Trophoblast cell (in vitro differentiated cells and primary cell): ENCODE data around the gene SULT4A1.

Source experiments
- DNase-seq, 2 donors: peaks; one replicate each; pipeline ENCODE4 v3.0.0-alpha.2; 2016
- H2AFZ ChIP-seq: 2 replicates; pipeline ENCODE4 v1.6.1; 2013; ENCODE audit warnings: low read length, moderate library complexity, mild to moderate bottlenecking; ENCODE audit not compliant: insufficient read depth, poor library complexity
- H2AK5ac ChIP-seq: 2 replicates; pipeline ENCODE4 v1.6.1; 2013; ENCODE audit warnings: mild to moderate bottlenecking, low read length
- H2BK120ac ChIP-seq: 2 replicates; pipeline ENCODE4 v1.6.1; 2013; ENCODE audit warnings: low read length, mild to moderate bottlenecking, moderate library complexity; ENCODE audit not compliant: insufficient read depth, poor library complexity
- H2BK12ac ChIP-seq: 2 replicates; pipeline ENCODE4 v1.6.1; 2013; ENCODE audit warnings: mild to moderate bottlenecking, low read length, moderate library complexity
- H2BK5ac ChIP-seq: 2 replicates; pipeline ENCODE4 v1.6.1; 2013; ENCODE audit warnings: low read length, low read depth, moderate library complexity, mild to moderate bottlenecking; ENCODE audit not compliant: poor library complexity
- H3K14ac ChIP-seq: 2 replicates; pipeline ENCODE4 v1.6.1; 2013; ENCODE audit warnings: mild to moderate bottlenecking, low read length
- H3K18ac ChIP-seq: 2 replicates; pipeline ENCODE4 v1.6.1; 2013; ENCODE audit warnings: mild to moderate bottlenecking, low read length
- H3K23ac ChIP-seq: 2 replicates; pipeline ENCODE4 v1.6.1; 2013; ENCODE audit warnings: low read length
- H3K27ac ChIP-seq: 2 replicates; pipeline ENCODE4 v1.5.1; 2013; ENCODE audit warnings: low read depth, mild to moderate bottlenecking, inconsistent platforms, low read length, moderate library complexity
- H3K27me3 ChIP-seq: 2 replicates; pipeline ENCODE4 v1.6.1; 2013; ENCODE audit warnings: inconsistent platforms, mild to moderate bottlenecking, low read length, moderate library complexity; ENCODE audit not compliant: insufficient read depth
- H3K36me3 ChIP-seq, 2 experiments: 1 replicate in 1 of 2; 2 replicates in 1 of 2; pipeline ENCODE4 v1.6.1; 2013; ENCODE audit warnings: low read length in 2 of 2, mild to moderate bottlenecking in 2 of 2, moderate library complexity in 1 of 2; ENCODE audit not compliant: insufficient read depth in 2 of 2, control insufficient read depth in 1 of 2
- H3K4ac ChIP-seq: 2 replicates; pipeline ENCODE4 v1.6.1; 2013; ENCODE audit warnings: low read depth, mild to moderate bottlenecking, low read length, moderate library complexity
- H3K4me1 ChIP-seq, 2 experiments: 1 replicate in 1 of 2; 2 replicates in 1 of 2; pipeline ENCODE4 v1.6.1; 2013; ENCODE audit warnings: low read length in 2 of 2, mild to moderate bottlenecking in 2 of 2, moderate library complexity in 1 of 2; ENCODE audit not compliant: insufficient read depth in 2 of 2, control insufficient read depth in 1 of 2
- H3K4me2 ChIP-seq: 2 replicates; pipeline ENCODE4 v1.6.1; 2013; ENCODE audit warnings: inconsistent platforms, mild to moderate bottlenecking, low read length, moderate library complexity
- H3K4me3 ChIP-seq: 2 replicates; pipeline ENCODE4 v1.5.1; 2013; ENCODE audit warnings: mild to moderate bottlenecking, low read depth, low read length, inconsistent platforms
- H3K79me1 ChIP-seq: one replicate; pipeline ENCODE4 v1.6.1; 2013; ENCODE audit warnings: low read length
- H3K79me2 ChIP-seq: 2 replicates; pipeline ENCODE4 v1.6.1; 2013; ENCODE audit warnings: low read length, mild to moderate bottlenecking; ENCODE audit not compliant: control insufficient read depth, insufficient read depth, poor library complexity
- H3K9ac ChIP-seq: 2 replicates; pipeline ENCODE4 v1.6.1; 2013; ENCODE audit warnings: mild to moderate bottlenecking, low read length
- H3K9me3 ChIP-seq: 2 replicates; pipeline ENCODE4 v1.6.1; 2013; ENCODE audit warnings: low read depth, mild to moderate bottlenecking, control low read depth, inconsistent platforms, low read length; ENCODE audit not compliant: insufficient read depth
- H4K12ac ChIP-seq: 2 replicates; pipeline ENCODE4 v1.6.1; 2013; ENCODE audit warnings: low read depth, mild to moderate bottlenecking, low read length, moderate library complexity
- H4K8ac ChIP-seq: 2 replicates; pipeline ENCODE4 v1.6.1; 2013; ENCODE audit warnings: low read depth, mild to moderate bottlenecking, low read length, moderate library complexity
- H4K91ac ChIP-seq: one replicate; pipeline ENCODE4 v1.6.1; 2013; ENCODE audit warnings: low read depth, mild to moderate bottlenecking, low read length, moderate library complexity
- WGBS: extraction: QIAGEN DNeasy Blood & Tissue Kit; methylation state at CpG from one replicate; pipeline ENCODE4 v1.1.7; 2013; ENCODE audit warnings: missing lambda C conversion rate; ENCODE audit not compliant: insufficient read length, insufficient coverage; ENCODE audit errors: extremely low coverage; 5-methylcytosine and 5-hydroxymethylcytosine counted together

Gene SULT4A1

DNA sequence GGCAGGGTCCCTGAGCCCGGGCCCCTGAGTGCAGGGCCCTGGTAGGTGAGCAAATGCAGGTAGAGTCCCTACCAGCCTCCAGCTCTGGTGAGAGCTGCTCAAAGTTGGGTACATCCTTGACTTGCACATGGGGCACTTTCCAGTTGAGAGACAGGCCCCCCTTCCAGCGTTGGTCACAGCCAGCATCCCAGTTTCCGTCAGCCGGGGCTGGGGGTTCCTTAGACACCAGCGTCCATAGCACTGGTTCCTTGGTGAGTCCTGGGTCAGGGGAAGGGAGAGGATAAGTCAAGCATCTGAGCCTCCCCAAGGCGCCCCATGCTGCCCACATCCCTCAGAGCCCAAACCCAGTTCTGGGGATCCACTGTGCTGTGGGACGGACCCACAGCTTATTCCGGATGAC is 23.9 kb upstream of the SULT4A1 start:
- no peak for DNase-seq
- no peaks in the 10 kb centered on the region for H3K79me1 ChIP-seq
- no peak overlapping the region for H2BK5ac ChIP-seq
- H3K4me2 ChIP-seq = no peak overlapping the region
- H3K9ac ChIP-seq = no peak overlapping the region
- no peak overlapping the region for H3K14ac ChIP-seq
- H2AK5ac ChIP-seq = no peak overlapping the region
- WGBS = no CpG with 5 or more reads among the region's 8 CpGs
- peaks cover 9% of the 10 kb centered on the region for H3K27me3 ChIP-seq
- no peak overlapping the region for H2AFZ ChIP-seq
- no peaks in the 10 kb centered on the region for H3K4me1 ChIP-seq
- no peak overlapping the region for H2BK120ac ChIP-seq
- no peak overlapping the region for H2BK12ac ChIP-seq
- H4K91ac ChIP-seq = no peak overlapping the region
- no peaks in the 10 kb centered on the region for H3K36me3 ChIP-seq
- no peak overlapping the region for H3K4ac ChIP-seq
- no peak overlapping the region for H4K8ac ChIP-seq
- H3K23ac ChIP-seq = no peak overlapping the region
- H3K9me3 ChIP-seq = no peaks in the 10 kb centered on the region
- no peak overlapping the region for H4K12ac ChIP-seq
- H3K27ac ChIP-seq = no peak overlapping the region
- H3K79me2 ChIP-seq = no peaks in the 10 kb centered on the region
- no peak overlapping the region for H3K4me3 ChIP-seq
- H3K18ac ChIP-seq = no peak overlapping the region

DNA sequence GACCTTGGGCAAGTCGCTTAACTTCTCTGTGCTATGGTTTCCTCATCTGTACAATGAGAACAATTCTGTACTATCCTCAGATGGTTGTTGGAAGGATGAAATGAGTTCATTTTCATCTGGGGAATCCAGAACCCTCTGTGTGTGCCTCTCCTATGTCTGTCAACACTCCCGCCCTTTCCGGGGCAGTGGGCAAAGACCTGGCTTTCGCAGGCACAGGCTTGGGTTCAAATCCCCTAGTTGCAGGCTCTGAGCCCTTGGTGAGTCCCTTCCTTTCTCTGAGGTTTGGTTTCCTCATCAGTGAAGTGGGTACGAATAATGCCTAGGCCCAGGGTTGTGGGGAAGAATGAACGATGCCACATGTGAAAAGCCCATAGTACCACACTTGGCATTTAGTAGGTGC is 23.5 kb upstream of the SULT4A1 start:
- WGBS = no CpG with 5 or more reads among the region's 6 CpGs
- no peak overlapping the region for H3K4me3 ChIP-seq
- no peaks in the 10 kb centered on the region for H3K79me1 ChIP-seq
- H4K8ac ChIP-seq = no peak overlapping the region
- no peak overlapping the region for H2BK120ac ChIP-seq
- H3K9me3 ChIP-seq = no peaks in the 10 kb centered on the region
- H4K91ac ChIP-seq = no peak overlapping the region
- no peak overlapping the region for H4K12ac ChIP-seq
- H3K27me3 ChIP-seq = peaks cover 4% of the 10 kb centered on the region
- no peaks in the 10 kb centered on the region for H3K79me2 ChIP-seq
- H2AFZ ChIP-seq = no peak overlapping the region
- no peak for DNase-seq
- no peak overlapping the region for H3K9ac ChIP-seq
- no peaks in the 10 kb centered on the region for H3K4me1 ChIP-seq
- no peak overlapping the region for H2BK12ac ChIP-seq
- H2BK5ac ChIP-seq = no peak overlapping the region
- H3K14ac ChIP-seq = no peak overlapping the region
- no peaks in the 10 kb centered on the region for H3K36me3 ChIP-seq
- no peak overlapping the region for H3K27ac ChIP-seq
- H3K4ac ChIP-seq = no peak overlapping the region
- H2AK5ac ChIP-seq = no peak overlapping the region
- no peak overlapping the region for H3K23ac ChIP-seq
- H3K4me2 ChIP-seq = no peak overlapping the region
- H3K18ac ChIP-seq = no peak overlapping the region

DNA sequence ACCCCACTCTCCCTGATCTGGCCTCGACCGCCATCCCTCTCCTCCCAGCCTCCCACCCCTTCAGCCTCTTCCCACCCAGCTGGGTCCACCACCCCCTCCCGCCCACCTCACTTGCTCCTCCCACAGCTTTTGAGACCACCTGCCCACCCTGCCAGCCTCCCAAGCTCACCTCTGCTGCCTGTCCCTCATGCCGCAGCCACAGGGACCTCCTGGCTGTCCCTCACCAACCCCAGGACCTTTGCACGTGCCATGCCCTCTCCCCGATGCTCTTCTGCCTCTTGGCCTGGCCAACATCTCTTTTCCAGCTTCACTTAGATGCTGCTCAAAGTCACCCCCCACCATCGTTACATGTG is 23.0 kb upstream of the SULT4A1 start:
- Histone ChIP-seq H3K36me3 (no peaks in the 10 kb centered on the region), H3K4me1 (no peaks in the 10 kb centered on the region), H3K27me3 (no peaks in the 10 kb centered on the region), H2BK12ac (no peak overlapping the region), H3K18ac (no peak overlapping the region), H4K8ac (no peak overlapping the region), H3K4me3 (no peak overlapping the region), H3K4ac (no peak overlapping the region), H3K79me2 (no peaks in the 10 kb centered on the region), H3K14ac (no peak overlapping the region), H4K91ac (no peak overlapping the region), H3K9me3 (no peaks in the 10 kb centered on the region), H2AK5ac (no peak overlapping the region), H3K23ac (no peak overlapping the region), H2BK120ac (no peak overlapping the region), H3K27ac (no peak overlapping the region), H2AFZ (no peak overlapping the region), H3K9ac (no peak overlapping the region), H3K79me1 (no peaks in the 10 kb centered on the region), H3K4me2 (no peak overlapping the region), H2BK5ac (no peak overlapping the region), H4K12ac (no peak overlapping the region)
- no CpG with 5 or more reads among the region's 7 CpGs for WGBS
- no peak for DNase-seq

DNA sequence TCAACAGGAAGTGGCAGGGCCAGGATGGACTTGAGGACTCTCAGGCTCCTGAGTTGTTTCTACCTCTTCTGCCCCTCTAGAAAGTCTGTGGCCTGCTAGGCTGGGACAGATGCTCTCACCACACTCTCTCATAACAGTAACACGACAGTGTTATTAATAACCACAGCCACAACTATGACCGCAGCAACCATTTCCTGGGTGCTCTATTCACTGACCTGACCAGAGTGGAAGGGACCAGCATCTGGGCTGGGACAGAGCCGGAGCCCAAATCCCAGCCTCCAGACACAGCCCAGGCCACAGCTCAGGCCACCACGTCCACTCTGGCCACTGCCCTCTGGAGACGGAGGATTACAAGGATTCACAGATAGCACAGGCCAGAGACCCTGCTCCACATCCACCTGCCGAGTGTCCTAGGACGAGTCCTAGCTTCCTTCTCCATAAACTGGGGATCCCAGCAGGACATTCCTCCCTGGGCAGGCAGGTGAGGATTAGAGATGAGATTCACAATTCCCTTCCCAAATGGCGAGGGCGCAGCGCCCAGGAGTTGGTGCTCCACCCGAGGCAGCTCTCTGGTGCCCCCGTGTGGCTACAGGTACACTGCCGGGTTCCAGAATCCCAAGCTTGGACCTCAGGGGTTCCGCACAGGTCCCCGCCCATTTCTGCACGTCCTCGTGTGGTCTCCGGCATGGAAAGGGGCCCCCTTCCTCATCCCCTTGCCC is 22.4 kb upstream of the SULT4A1 start:
- H3K9me3 ChIP-seq = no peaks in the 10 kb centered on the region
- no peak overlapping the region for H4K91ac ChIP-seq
- no peak overlapping the region for H3K4me3 ChIP-seq
- H3K23ac ChIP-seq = no peak overlapping the region
- no peak overlapping the region for H2AK5ac ChIP-seq
- no peaks in the 10 kb centered on the region for H3K27me3 ChIP-seq
- no peak overlapping the region for H3K27ac ChIP-seq
- H2BK12ac ChIP-seq = no peak overlapping the region
- no peak overlapping the region for H4K12ac ChIP-seq
- H3K79me1 ChIP-seq = no peaks in the 10 kb centered on the region
- H3K4ac ChIP-seq = no peak overlapping the region
- H3K4me1 ChIP-seq = no peaks in the 10 kb centered on the region
- no peak overlapping the region for H3K14ac ChIP-seq
- no peaks in the 10 kb centered on the region for H3K36me3 ChIP-seq
- H2BK5ac ChIP-seq = no peak overlapping the region
- no peak overlapping the region for H3K4me2 ChIP-seq
- H3K9ac ChIP-seq = no peak overlapping the region
- no peak overlapping the region for H3K18ac ChIP-seq
- WGBS = no CpG with 5 or more reads among the region's 18 CpGs
- H2AFZ ChIP-seq = no peak overlapping the region
- no peaks in the 10 kb centered on the region for H3K79me2 ChIP-seq
- no peak overlapping the region for H2BK120ac ChIP-seq
- no peak overlapping the region for H4K8ac ChIP-seq
- DNase-seq = peak in 1 of 2 donors; percentile 63
